ENCODE data around the gene TNNC1. TPM values are rescaled to one million over a fixed set of nuclear protein-coding genes. Genes with fewer than 3 reads are reported as not detected.

The TNNC1 gene
- total RNA-seq, 1 donor from 2014 or later: 0.23 TPM

- intact Hi-C loops (cut with micrococcal nuclease): no loop called here
Observed at GRCh38 chr3:52403271-52403841, 50.5 kb downstream of the TNNC1 start.

DNA sequence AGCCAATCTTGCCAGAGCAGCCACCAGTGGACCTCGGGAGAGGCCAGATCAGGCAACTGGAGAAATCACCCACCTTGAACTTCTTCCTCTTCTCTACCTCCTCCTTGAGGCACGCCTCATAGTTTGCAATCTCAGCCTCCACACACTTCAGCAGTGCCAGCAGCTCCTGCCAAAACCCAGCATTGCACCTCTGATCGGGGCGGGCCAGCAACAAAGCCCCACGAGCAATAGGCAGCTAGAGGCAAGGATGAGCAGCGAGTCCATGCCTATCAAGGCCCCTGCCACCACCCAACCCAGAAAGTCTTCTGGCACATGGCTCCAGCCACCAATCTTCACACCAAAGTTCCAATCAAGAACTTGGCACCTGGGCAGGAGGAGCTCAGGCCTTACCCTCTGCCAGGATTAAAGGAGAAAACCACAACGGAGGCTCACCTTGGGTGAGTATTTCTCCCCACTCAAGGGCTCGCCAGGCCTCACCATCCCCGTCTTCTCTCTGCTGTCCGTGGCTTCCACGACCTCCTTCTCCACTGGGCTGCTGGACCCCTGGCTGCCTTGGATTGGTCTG lies 51.1 kb downstream of the TNNC1 start:
- intact Hi-C loops (cut with micrococcal nuclease): no loop called here

DNA sequence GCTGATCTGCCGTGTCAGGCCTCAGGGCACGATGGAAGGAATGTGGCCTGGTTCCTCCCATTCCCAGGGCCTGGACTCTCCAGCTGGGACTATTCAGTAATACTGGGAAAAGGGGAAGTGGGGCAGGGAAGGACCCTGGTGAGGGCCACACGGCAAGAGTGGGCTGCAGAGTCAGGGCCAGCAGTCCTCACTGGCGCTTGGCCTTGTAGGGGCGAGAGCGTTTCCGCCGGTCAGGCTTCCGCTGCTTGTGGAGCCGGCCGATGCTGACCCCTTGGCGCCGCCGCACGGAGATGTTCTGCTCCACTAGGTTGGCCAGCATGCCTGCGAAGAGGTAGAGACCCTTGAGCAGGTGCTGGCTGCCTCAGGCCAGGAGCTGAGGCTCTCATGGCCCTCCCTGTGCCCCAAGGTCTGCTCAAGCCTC lies 51.7 kb downstream of the TNNC1 start:
- intact Hi-C loops (cut with micrococcal nuclease): no loop called here

DNA sequence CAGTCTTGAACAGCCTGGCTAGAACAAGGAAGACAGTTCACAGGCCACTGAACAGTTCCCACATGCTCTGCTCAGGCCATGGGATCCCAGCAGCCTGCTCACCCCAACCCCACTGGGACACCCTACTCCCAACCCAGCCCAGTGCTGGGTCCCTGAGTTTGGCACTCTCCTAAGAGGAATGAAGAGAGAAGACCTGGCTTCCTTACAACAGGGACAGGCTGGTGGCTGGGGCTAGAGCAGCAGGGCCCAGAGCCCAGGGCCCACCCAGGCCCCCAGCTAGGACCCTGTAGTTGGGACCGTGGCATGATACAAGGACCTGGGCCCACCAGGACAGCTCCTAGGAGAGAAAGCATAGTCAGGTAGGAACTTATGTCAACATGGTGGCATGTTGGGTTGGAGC lies 52.3 kb downstream of the TNNC1 start:
- intact Hi-C loops (cut with micrococcal nuclease): no loop called here

Other genes with a start within 250 kb of the TNNC1 start
- gene TLR9, start 228.4 kb downstream of the TNNC1 start, total RNA-seq: 0.25 TPM in 1 of 2 replicates, not detected in the other
- gene TWF2, start 214.9 kb downstream of the TNNC1 start, total RNA-seq: 107 and 109 TPM in 2 replicates
- 59.5 and 60.2 TPM in 2 replicates for gene PPM1M, start 208.3 kb downstream of the TNNC1 start, total RNA-seq
- gene WDR82, start 175.4 kb downstream of the TNNC1 start, total RNA-seq: 127 and 129 TPM in 2 replicates
- 21.6 and 22.0 TPM in 2 replicates for gene GLYCTK, start 166.2 kb downstream of the TNNC1 start, total RNA-seq
- gene DNAH1, start 137.7 kb downstream of the TNNC1 start, total RNA-seq: 25.5 and 25.9 TPM in 2 replicates
- gene BAP1, start 44.0 kb downstream of the TNNC1 start, total RNA-seq: 91.0 and 96.8 TPM in 2 replicates
- gene PHF7, start 43.4 kb downstream of the TNNC1 start, total RNA-seq: 12.6 and 13.5 TPM in 2 replicates
- gene SEMA3G, start 8.9 kb downstream of the TNNC1 start, total RNA-seq: 0.16 and 0.23 TPM in 2 replicates
- gene NISCH, start 1.6 kb upstream of the TNNC1 start, total RNA-seq: 79.6 and 83.0 TPM in 2 replicates
- 0.05 and 0.09 TPM in 2 replicates for gene STAB1, start 41.3 kb upstream of the TNNC1 start, total RNA-seq
- gene NT5DC2, start 79.8 kb upstream of the TNNC1 start, total RNA-seq: 43.1 and 44.7 TPM in 2 replicates
- gene UQCC5, start 82.6 kb upstream of the TNNC1 start, total RNA-seq: 9.1 and 12.7 TPM in 2 replicates
- gene PBRM1, start 231.9 kb upstream of the TNNC1 start, total RNA-seq: 79.8 and 85.6 TPM in 2 replicates
- gene GNL3, start 232.0 kb upstream of the TNNC1 start, total RNA-seq: 118 and 121 TPM in 2 replicates

Measured in T-helper 2 cell treated with Interferon-gamma antibody and Interleukin-4, amounts not matched to agents 100 ng/mL and 5 ng/mL, for 36 hours (primary cell).